Measurements from ENCODE around the gene PCNT. TPM values are rescaled to one million over a fixed set of nuclear protein-coding genes. Genes with fewer than 3 reads are reported as not detected.

Gene PCNT
- total RNA-seq, 1 donor from 2014 or later: 58.4 TPM

GRCh38 chr21:46375560-46376230 lies 51.7 kb downstream of the PCNT start:
- no peak overlapping the region for H3K27ac Mint-ChIP-seq
- no peaks in the 10 kb centered on the region for H3K9me3 Mint-ChIP-seq
- peaks cover 7% of the 10 kb centered on the region for H3K4me1 Mint-ChIP-seq (ENCODE audit: low read depth)
- no peak overlapping the region for H3K4me3 Mint-ChIP-seq
- H3K27me3 Mint-ChIP-seq (ENCODE audit: insufficient read depth): no peaks in the 10 kb centered on the region
- intact Hi-C loops (cut with micrococcal nuclease): no loop called here
- H3K36me3 Mint-ChIP-seq (ENCODE audit: low read depth): peaks cover 32% of the 10 kb centered on the region
- no peak for DNase-seq (ENCODE audit: low spot score)

DNA sequence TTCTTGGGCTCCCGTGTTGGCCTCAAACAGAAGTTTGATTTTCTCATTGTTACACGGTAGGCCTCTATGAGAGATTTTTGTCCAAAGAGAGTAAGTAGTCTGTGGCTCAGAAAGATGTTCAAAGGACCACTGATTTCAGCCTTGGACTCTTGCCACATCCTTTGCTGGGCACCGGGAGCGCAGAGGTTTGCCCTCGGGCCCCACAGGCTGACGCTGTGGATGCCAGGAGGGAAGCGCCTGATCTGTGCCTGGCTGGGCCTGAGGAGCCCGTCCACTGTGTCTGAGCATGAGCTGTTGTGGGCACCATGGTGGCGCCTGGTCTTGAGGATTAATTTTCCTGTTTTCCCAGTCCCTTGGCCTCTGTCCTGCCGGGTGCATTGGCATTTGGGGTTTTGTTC lies 52.3 kb downstream of the PCNT start:
- peaks cover 6% of the 10 kb centered on the region for H3K4me1 Mint-ChIP-seq (ENCODE audit: low read depth)
- peaks cover 32% of the 10 kb centered on the region for H3K36me3 Mint-ChIP-seq (ENCODE audit: low read depth)
- intact Hi-C loops (cut with micrococcal nuclease): no loop called here
- no peak overlapping the region for H3K27ac Mint-ChIP-seq
- no peak overlapping the region for H3K4me3 Mint-ChIP-seq
- no peak for DNase-seq (ENCODE audit: low spot score)
- no peaks in the 10 kb centered on the region for H3K9me3 Mint-ChIP-seq
- H3K27me3 Mint-ChIP-seq (ENCODE audit: insufficient read depth): no peaks in the 10 kb centered on the region

GRCh38 chr21:46376856-46377453 lies 53.0 kb downstream of the PCNT start:
- Mint-ChIP-seq H3K4me1 (ENCODE audit: low read depth) (no peaks in the 10 kb centered on the region), H3K27me3 (ENCODE audit: insufficient read depth) (no peaks in the 10 kb centered on the region), H3K4me3 (no peak overlapping the region), H3K36me3 (ENCODE audit: low read depth) (peaks cover 32% of the 10 kb centered on the region), H3K27ac (no peak overlapping the region), H3K9me3 (peaks cover 7% of the 10 kb centered on the region)
- intact Hi-C loops (cut with micrococcal nuclease): no loop called here
- DNase-seq (ENCODE audit: low spot score): no peak

- Mint-ChIP-seq H3K4me3 (no peak overlapping the region), H3K27me3 (ENCODE audit: insufficient read depth) (no peaks in the 10 kb centered on the region), H3K36me3 (ENCODE audit: low read depth) (peaks cover 37% of the 10 kb centered on the region), H3K9me3 (peaks cover 15% of the 10 kb centered on the region), H3K27ac (no peak overlapping the region), H3K4me1 (ENCODE audit: low read depth) (no peaks in the 10 kb centered on the region)
- DNase-seq (ENCODE audit: low spot score): no peak
- intact Hi-C loops (cut with micrococcal nuclease): no loop called here
Measured at GRCh38 chr21:46377789-46378188, 53.8 kb downstream of the PCNT start.

GRCh38 chr21:46379105-46379504 lies 55.1 kb downstream of the PCNT start:
- H3K4me3 Mint-ChIP-seq: no peak overlapping the region
- no peak overlapping the region for H3K27ac Mint-ChIP-seq
- no peak for DNase-seq (ENCODE audit: low spot score)
- no peaks in the 10 kb centered on the region for H3K4me1 Mint-ChIP-seq (ENCODE audit: low read depth)
- no peaks in the 10 kb centered on the region for H3K27me3 Mint-ChIP-seq (ENCODE audit: insufficient read depth)
- peaks cover 48% of the 10 kb centered on the region for H3K36me3 Mint-ChIP-seq (ENCODE audit: low read depth)
- intact Hi-C loops (cut with micrococcal nuclease): no loop called here
- peaks cover 29% of the 10 kb centered on the region for H3K9me3 Mint-ChIP-seq

- Mint-ChIP-seq H3K36me3 (ENCODE audit: low read depth) (peaks cover 54% of the 10 kb centered on the region), H3K9me3 (peaks cover 34% of the 10 kb centered on the region)
- DNase-seq (ENCODE audit: low spot score): no peak
Measured at GRCh38 chr21:46379691-46380090, 55.7 kb downstream of the PCNT start.

DNA sequence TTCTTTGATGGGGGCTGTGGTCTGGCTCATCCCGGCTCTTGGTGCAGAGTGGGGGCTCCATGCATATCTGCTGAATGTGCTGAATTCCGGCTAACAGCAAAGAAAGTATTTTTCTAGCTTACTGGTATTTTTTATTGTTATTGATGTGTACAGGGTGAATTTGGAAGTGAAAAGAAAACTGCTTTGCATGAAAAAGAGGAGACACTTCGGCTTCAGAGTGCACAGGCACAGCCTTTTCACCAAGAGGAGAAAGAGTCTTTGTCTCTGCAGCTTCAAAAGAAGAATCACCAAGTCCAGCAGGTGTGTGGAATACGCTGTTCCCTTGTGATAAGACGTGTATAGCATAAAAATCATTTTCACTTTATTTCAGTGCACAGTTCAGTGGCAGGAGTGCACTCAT lies 57.6 kb downstream of the PCNT start:
- intact Hi-C loops (cut with micrococcal nuclease): no loop called here
- Mint-ChIP-seq H3K27ac (no peak overlapping the region), H3K36me3 (ENCODE audit: low read depth) (peaks cover 67% of the 10 kb centered on the region), H3K4me1 (ENCODE audit: low read depth) (no peaks in the 10 kb centered on the region), H3K9me3 (peaks cover 34% of the 10 kb centered on the region), H3K4me3 (no peak overlapping the region), H3K27me3 (ENCODE audit: insufficient read depth) (no peaks in the 10 kb centered on the region)
- DNase-seq (ENCODE audit: low spot score): no peak

More at GRCh38 chr21:46379691-46380090, 55.7 kb downstream of the PCNT start:
- H3K4me1 Mint-ChIP-seq (ENCODE audit: low read depth): no peaks in the 10 kb centered on the region
- H3K27me3 Mint-ChIP-seq (ENCODE audit: insufficient read depth): no peaks in the 10 kb centered on the region
- H3K27ac Mint-ChIP-seq: no peak overlapping the region
- intact Hi-C loops (cut with micrococcal nuclease): no loop called here
- no peak overlapping the region for H3K4me3 Mint-ChIP-seq

DNA sequence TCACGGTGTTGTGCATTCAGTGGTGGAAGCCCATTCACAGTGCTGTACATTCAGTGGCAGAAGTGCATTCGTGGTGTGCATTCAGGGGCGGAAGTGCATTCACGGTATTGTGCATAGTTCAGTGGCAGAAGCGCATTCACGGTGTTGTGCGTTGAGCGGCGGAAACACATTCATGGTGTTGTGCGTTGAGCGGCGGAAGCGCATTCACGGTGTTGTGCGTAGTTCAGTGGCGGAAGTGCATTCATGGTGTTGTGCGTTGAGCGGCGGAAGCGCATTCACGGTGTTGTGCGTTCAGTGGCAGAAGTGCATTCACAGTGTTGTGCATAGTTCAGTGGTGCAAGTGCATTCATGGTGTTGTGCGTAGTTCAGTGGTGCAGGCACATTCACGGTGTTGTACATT lies 60.6 kb downstream of the PCNT start:
- Mint-ChIP-seq H3K36me3 (ENCODE audit: low read depth) (peaks cover 51% of the 10 kb centered on the region), H3K4me3 (no peak overlapping the region), H3K4me1 (ENCODE audit: low read depth) (no peaks in the 10 kb centered on the region), H3K27ac (no peak overlapping the region), H3K9me3 (peaks cover 34% of the 10 kb centered on the region), H3K27me3 (ENCODE audit: insufficient read depth) (no peaks in the 10 kb centered on the region)
- no peak for DNase-seq (ENCODE audit: low spot score)
- intact Hi-C loops (cut with micrococcal nuclease): no loop called here

GRCh38 chr21:46385846-46386733 lies 62.1 kb downstream of the PCNT start:
- intact Hi-C loops (cut with micrococcal nuclease): no loop called here
- Mint-ChIP-seq H3K4me3 (no peak overlapping the region), H3K4me1 (ENCODE audit: low read depth) (no peaks in the 10 kb centered on the region), H3K27me3 (ENCODE audit: insufficient read depth) (no peaks in the 10 kb centered on the region), H3K36me3 (ENCODE audit: low read depth) (peaks cover 55% of the 10 kb centered on the region), H3K27ac (no peak overlapping the region), H3K9me3 (peaks cover 34% of the 10 kb centered on the region)
- no peak for DNase-seq (ENCODE audit: low spot score)

- Mint-ChIP-seq H3K36me3 (ENCODE audit: low read depth) (peaks cover 50% of the 10 kb centered on the region), H3K4me1 (ENCODE audit: low read depth) (no peaks in the 10 kb centered on the region), H3K4me3 (no peak overlapping the region), H3K27ac (no peak overlapping the region), H3K27me3 (ENCODE audit: insufficient read depth) (no peaks in the 10 kb centered on the region), H3K9me3 (peaks cover 29% of the 10 kb centered on the region)
- intact Hi-C loops (cut with micrococcal nuclease): no loop called here
- DNase-seq (ENCODE audit: low spot score): no peak
Measured at GRCh38 chr21:46386734-46387088, 62.8 kb downstream of the PCNT start.

DNA sequence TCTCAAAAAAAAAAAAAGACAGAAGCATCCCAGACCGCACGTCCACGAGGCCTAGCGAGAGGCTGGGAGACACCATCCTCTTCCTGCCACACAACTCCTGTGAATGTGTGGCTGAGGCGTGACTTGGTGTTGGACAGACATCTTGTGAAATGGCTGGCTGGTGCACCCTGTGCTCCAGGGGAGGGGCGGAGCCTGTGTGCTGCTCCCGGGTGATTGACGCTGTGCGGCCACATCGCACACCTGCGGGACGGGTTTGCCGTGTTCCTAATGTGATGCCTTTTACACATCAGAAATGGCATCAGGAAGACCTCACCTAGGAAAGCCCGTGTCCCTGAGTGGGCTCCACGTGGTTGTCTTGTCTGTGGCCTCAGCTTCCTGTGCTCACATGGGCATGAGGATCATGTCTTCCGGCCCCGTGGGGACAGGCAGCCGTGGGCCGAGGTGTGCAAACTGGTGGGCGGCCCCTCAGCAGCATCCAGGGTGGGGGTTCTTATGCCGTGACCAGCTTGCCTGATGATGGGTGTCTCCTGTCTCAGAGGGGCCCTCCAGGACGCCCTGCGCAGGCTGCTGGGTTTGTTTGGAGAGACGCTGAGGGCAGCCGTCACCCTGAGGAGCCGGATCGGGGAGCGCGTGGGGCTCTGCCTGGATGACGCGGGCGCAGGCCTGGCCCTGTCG lies 64.4 kb downstream of the PCNT start:
- no peak overlapping the region for H3K27ac Mint-ChIP-seq
- H3K27me3 Mint-ChIP-seq (ENCODE audit: insufficient read depth): no peaks in the 10 kb centered on the region
- H3K36me3 Mint-ChIP-seq (ENCODE audit: low read depth): peaks cover 34% of the 10 kb centered on the region
- peaks cover 13% of the 10 kb centered on the region for H3K9me3 Mint-ChIP-seq
- intact Hi-C loops (cut with micrococcal nuclease): no loop called here
- DNase-seq (ENCODE audit: low spot score): no peak
- H3K4me1 Mint-ChIP-seq (ENCODE audit: low read depth): no peaks in the 10 kb centered on the region
- no peak overlapping the region for H3K4me3 Mint-ChIP-seq

DNA sequence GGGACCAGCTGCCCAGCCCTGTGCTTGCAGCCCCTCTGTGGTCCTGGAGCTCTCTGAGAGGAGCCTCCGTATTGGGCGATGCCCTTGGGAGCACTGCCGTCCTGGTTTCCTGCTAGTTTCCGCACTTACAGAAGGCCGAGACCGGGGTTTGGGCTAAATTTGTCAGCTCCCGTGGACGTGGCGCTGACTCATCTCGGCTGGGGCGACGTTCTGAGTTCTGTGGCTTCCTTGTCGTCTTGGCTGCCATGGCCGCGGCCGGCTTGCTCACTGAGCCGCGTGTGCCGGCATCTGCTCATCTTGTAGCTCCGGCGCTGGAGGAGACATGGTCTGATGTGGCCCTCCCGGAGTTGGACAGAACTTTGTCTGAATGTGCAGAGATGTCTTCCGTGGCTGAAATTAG lies 64.9 kb downstream of the PCNT start:
- DNase-seq (ENCODE audit: low spot score): no peak
- no peaks in the 10 kb centered on the region for H3K27me3 Mint-ChIP-seq (ENCODE audit: insufficient read depth)
- H3K27ac Mint-ChIP-seq: no peak overlapping the region
- H3K36me3 Mint-ChIP-seq (ENCODE audit: low read depth): peaks cover 28% of the 10 kb centered on the region
- H3K4me1 Mint-ChIP-seq (ENCODE audit: low read depth): no peaks in the 10 kb centered on the region
- peaks cover 7% of the 10 kb centered on the region for H3K9me3 Mint-ChIP-seq
- H3K4me3 Mint-ChIP-seq: no peak overlapping the region
- intact Hi-C loops (cut with micrococcal nuclease): no loop called here

Measured in activated T-helper 1 cell treated with anti-CD3 and anti-CD28 coated beads, Interleukin-12 subunit alpha, Interleukin-12 subunit beta, Interleukin-2, Interleukin-4 antibody, amounts not matched to agents 30 ng/mL and 10 ng/mL and 1 ng/mL, durations not matched to agents 14 hours and 24 hours and 36 hours (primary cell).